ENCODE measurements around the gene ARHGEF9. TPM values are rescaled to one million over a fixed set of nuclear protein-coding genes. Genes with fewer than 3 reads are reported as not detected.
"Not testable (repeated sequence)": the region's sequence is repeated elsewhere in the genome, so short reads cannot be mapped to it uniquely, and the experiment has no call there.

Gene ARHGEF9
- total RNA-seq, 2 experiments from 2014 or later: 19.1 to 19.5 TPM

- H3K27ac Mint-ChIP-seq: no peak overlapping the region
- POLR2A ChIA-PET: no interaction called here
- TF ChIP-seq CTCF (IDR thresholded peaks at IDR 0.05): no peak
Measured at GRCh38 chrX:63809173-63809572, 24.2 kb upstream of the ARHGEF9 start.

GRCh38 chrX:63795406-63795805, 10.4 kb upstream of the ARHGEF9 start:
- H3K9me3 Mint-ChIP-seq; H3K4me3 Mint-ChIP-seq; H3K27ac Mint-ChIP-seq; intact Hi-C loops (cut with DNase I, micrococcal nuclease); ATAC-seq (ENCODE audit: poor library complexity); DNase-seq; POLR2A ChIA-PET; CTCF ChIA-PET; H3K27me3 ChIP-seq (ENCODE audit: control insufficient read depth in 1 of 2, insufficient read depth in 2 of 2, low read length in 2 of 2); H3K9me3 ChIP-seq (ENCODE audit: control insufficient read depth in 1 of 2, insufficient read depth in 1 of 2, low read length in 2 of 2); H3K4me1 ChIP-seq (ENCODE audit: insufficient read depth, low read length); H3K27me3 Mint-ChIP-seq; H3K27ac ChIP-seq (ENCODE audit: low read depth in 1 of 2, low read length in 2 of 2); H3K4me1 Mint-ChIP-seq (ENCODE audit: low read depth); H3K36me3 ChIP-seq (ENCODE audit: insufficient read depth, low read length); H3K36me3 Mint-ChIP-seq (ENCODE audit: low read depth); H3K4me3 ChIP-seq (ENCODE audit: low read length): not testable (repeated sequence)

More at GRCh38 chrX:63809173-63809572, 24.2 kb upstream of the ARHGEF9 start:
- ATAC-seq (ENCODE audit: poor library complexity) (no peak), DNase-seq (no peak)
- no peaks in the 10 kb centered on the region for H3K27me3 Mint-ChIP-seq
- no peaks in the 10 kb centered on the region for H3K9me3 ChIP-seq (ENCODE audit: control insufficient read depth in 1 of 2, insufficient read depth in 1 of 2, low read length in 2 of 2)
- H3K4me1 Mint-ChIP-seq (ENCODE audit: low read depth): no peaks in the 10 kb centered on the region
- H3K27ac ChIP-seq (ENCODE audit: low read depth in 1 of 2, low read length in 2 of 2): no peak overlapping the region
- H3K4me3 Mint-ChIP-seq: no peak overlapping the region
- no peaks in the 10 kb centered on the region for H3K36me3 ChIP-seq (ENCODE audit: insufficient read depth, low read length)
- CTCF ChIA-PET: no interaction called here
- H3K4me3 ChIP-seq (ENCODE audit: low read length): no peak overlapping the region
- H3K27me3 ChIP-seq (ENCODE audit: control insufficient read depth in 1 of 2, insufficient read depth in 2 of 2, low read length in 2 of 2): no peaks in the 10 kb centered on the region
- H3K36me3 Mint-ChIP-seq (ENCODE audit: low read depth): no peaks in the 10 kb centered on the region
- intact Hi-C loops (cut with DNase I, micrococcal nuclease): no loop called here
- no peaks in the 10 kb centered on the region for H3K4me1 ChIP-seq (ENCODE audit: insufficient read depth, low read length)
- no peaks in the 10 kb centered on the region for H3K9me3 Mint-ChIP-seq

GRCh38 chrX:63785708-63786040, 660 bp upstream of the ARHGEF9 start:
- Histone ChIP-seq H3K4me1 (ENCODE audit: insufficient read depth, low read length) (peaks cover 10% of the 10 kb centered on the region), H3K27me3 (ENCODE audit: control insufficient read depth in 1 of 2, insufficient read depth in 2 of 2, low read length in 2 of 2) (peaks cover 0 to 4% of the 10 kb centered on the region in 2 experiments), H3K9me3 (ENCODE audit: control insufficient read depth in 1 of 2, insufficient read depth in 1 of 2, low read length in 2 of 2) (no peaks in the 10 kb centered on the region), H3K4me3 (ENCODE audit: low read length) (no peak overlapping the region), H3K27ac (ENCODE audit: low read depth in 1 of 2, low read length in 2 of 2) (no peak overlapping the region), H3K36me3 (ENCODE audit: insufficient read depth, low read length) (no peaks in the 10 kb centered on the region)
- ATAC-seq (ENCODE audit: poor library complexity) (no peak), DNase-seq (no peak)
- CTCF ChIA-PET: no interaction called here
- peak overlapping the region; percentile 54 for H3K4me3 Mint-ChIP-seq
- POLR2A ChIA-PET: no interaction called here
- no peaks in the 10 kb centered on the region for H3K9me3 Mint-ChIP-seq
- H3K27me3 Mint-ChIP-seq: no peaks in the 10 kb centered on the region
- intact Hi-C loops (cut with DNase I, micrococcal nuclease): no loop called here
- TF ChIP-seq CTCF (IDR thresholded peaks at IDR 0.05): no peak
- H3K4me1 Mint-ChIP-seq (ENCODE audit: low read depth): peaks cover 4% of the 10 kb centered on the region
- H3K36me3 Mint-ChIP-seq (ENCODE audit: low read depth): no peaks in the 10 kb centered on the region
- no peak overlapping the region for H3K27ac Mint-ChIP-seq

- DNase-seq (no peak), ATAC-seq (ENCODE audit: poor library complexity) (no peak)
- Histone ChIP-seq H3K27ac (ENCODE audit: low read depth in 1 of 2, low read length in 2 of 2) (no peak overlapping the region), H3K9me3 (ENCODE audit: control insufficient read depth in 1 of 2, insufficient read depth in 1 of 2, low read length in 2 of 2) (no peaks in the 10 kb centered on the region), H3K4me3 (ENCODE audit: low read length) (peak overlapping the region; percentile 38), H3K4me1 (ENCODE audit: insufficient read depth, low read length) (peaks cover 10% of the 10 kb centered on the region), H3K36me3 (ENCODE audit: insufficient read depth, low read length) (no peaks in the 10 kb centered on the region), H3K27me3 (ENCODE audit: control insufficient read depth in 1 of 2, insufficient read depth in 2 of 2, low read length in 2 of 2) (peaks cover 0 to 4% of the 10 kb centered on the region in 2 experiments)
- Mint-ChIP-seq H3K9me3 (no peaks in the 10 kb centered on the region), H3K4me3 (no peak overlapping the region), H3K27ac (no peak overlapping the region), H3K4me1 (ENCODE audit: low read depth) (peaks cover 4% of the 10 kb centered on the region), H3K36me3 (ENCODE audit: low read depth) (no peaks in the 10 kb centered on the region), H3K27me3 (no peaks in the 10 kb centered on the region)
- no peak for TF ChIP-seq CTCF (IDR thresholded peaks at IDR 0.05)
- CTCF ChIA-PET: no interaction called here
- POLR2A ChIA-PET: interaction anchor here (1.3 kb wide), 1 partner anchor 30 kb away, joined by 3 read pairs; a partner anchor contains a TSS
- intact Hi-C loops (cut with DNase I, micrococcal nuclease): no loop called here
Measured at GRCh38 chrX:63784346-63784901, 590 bp downstream of the ARHGEF9 start.

Data from CD4-positive, alpha-beta T cell (primary cell).